Amygdala (tissue), 56 donors: ENCODE measurements around the gene MRPL33.

Experiments
- DNase-seq, 56 donors: peaks; one replicate each; lab custom pipeline; 2025; lab: John Stamatoyannopoulos, UW

MRPL33 gene

GRCh38 chr2:27773959-27774358 lies 2.4 kb downstream of the MRPL33 start:
- no peak for DNase-seq

GRCh38 chr2:27776097-27776496 lies 4.6 kb downstream of the MRPL33 start:
- peak in 15 of 56 donors; percentile 1 to 75 (median 6) for DNase-seq

- no peak for DNase-seq
Observed at GRCh38 chr2:27776696-27777095, 5.2 kb downstream of the MRPL33 start.

GRCh38 chr2:27779417-27780055 lies 8.0 kb downstream of the MRPL33 start:
- no peak for DNase-seq

GRCh38 chr2:27781496-27781895 lies 10.0 kb downstream of the MRPL33 start:
- DNase-seq: no peak

- no peak for DNase-seq
Observed at GRCh38 chr2:27782701-27783100, 11.2 kb downstream of the MRPL33 start.

- DNase-seq: no peak
Observed at GRCh38 chr2:27790796-27791195, 19.3 kb downstream of the MRPL33 start.

GRCh38 chr2:27792759-27793158 lies 21.2 kb downstream of the MRPL33 start:
- no peak for DNase-seq

GRCh38 chr2:27795093-27795834 lies 23.7 kb downstream of the MRPL33 start:
- DNase-seq: no peak

GRCh38 chr2:27795868-27796277 lies 24.4 kb downstream of the MRPL33 start:
- DNase-seq: no peak

- no peak for DNase-seq
Observed at GRCh38 chr2:27796791-27797765, 25.6 kb downstream of the MRPL33 start.

GRCh38 chr2:27797841-27798240 lies 26.3 kb downstream of the MRPL33 start:
- no peak for DNase-seq

- DNase-seq: peak in 1 of 56 donors; percentile 5
Observed at GRCh38 chr2:27798486-27798885, 27.0 kb downstream of the MRPL33 start.

- peak in 3 of 56 donors; percentile 2 to 14 (median 6) for DNase-seq
Observed at GRCh38 chr2:27798948-27799645, 27.6 kb downstream of the MRPL33 start.

GRCh38 chr2:27799646-27800010 lies 28.1 kb downstream of the MRPL33 start:
- no peak for DNase-seq

- DNase-seq: no peak
Observed at GRCh38 chr2:27800856-27801255, 29.3 kb downstream of the MRPL33 start.

- DNase-seq: no peak
Observed at GRCh38 chr2:27802547-27802946, 31.0 kb downstream of the MRPL33 start.

GRCh38 chr2:27803046-27803445 lies 31.5 kb downstream of the MRPL33 start:
- DNase-seq: no peak

- no peak for DNase-seq
Observed at GRCh38 chr2:27804146-27804545, 32.6 kb downstream of the MRPL33 start.

- no peak for DNase-seq
Observed at GRCh38 chr2:27805180-27805579, 33.7 kb downstream of the MRPL33 start.
